ENCODE data around the gene FES. TPM values are rescaled to one million over a fixed set of nuclear protein-coding genes. Genes with fewer than 3 reads are reported as not detected.

FES gene
- polyA plus RNA-seq, 1 of the 3 experiments (the other 2 are of a cell fraction), result 0.03 TPM

DNA sequence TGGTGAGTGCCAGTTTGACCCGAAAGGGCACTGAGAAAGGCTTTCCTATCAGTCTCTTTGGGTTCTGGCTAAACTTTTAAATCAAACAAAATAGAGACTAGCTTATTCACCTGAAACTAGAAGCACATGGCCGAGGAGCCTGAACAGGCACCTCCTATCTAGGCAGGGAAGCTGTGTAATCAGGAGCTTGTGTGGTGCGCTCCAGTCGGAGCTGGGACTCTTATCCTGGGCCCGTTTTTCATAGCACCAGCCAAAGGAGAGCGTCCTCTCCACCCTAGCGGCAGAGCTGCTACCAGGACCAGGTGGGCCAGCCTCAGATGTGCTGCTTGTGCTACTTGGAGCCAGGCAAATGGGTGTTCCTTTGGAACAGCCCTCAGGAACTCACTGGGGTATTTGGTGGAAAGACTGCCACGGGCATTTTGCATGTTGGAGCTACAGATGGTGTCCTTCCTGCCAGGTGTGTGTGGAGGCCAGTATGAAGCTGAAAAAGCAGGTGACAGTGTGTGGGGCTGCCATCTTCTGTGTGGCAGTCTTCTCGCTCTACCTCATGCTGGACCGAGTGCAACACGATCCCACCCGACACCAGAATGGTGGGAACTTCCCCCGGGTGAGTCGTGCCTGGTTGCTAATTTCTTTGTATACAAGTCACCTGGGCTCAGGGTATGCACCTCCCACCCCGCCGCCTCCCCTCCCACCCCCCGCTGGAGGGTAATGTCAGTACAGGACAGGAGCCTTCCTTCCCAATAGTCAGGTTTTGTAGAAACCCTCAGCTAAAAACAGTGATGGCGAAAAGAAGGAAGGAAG is 19.6 kb downstream of the FES start:
- H3K36me3 ChIP-seq (replicated peaks in 1 of 2; ENCODE audit: control insufficient read depth in 1 of 2, insufficient read depth in 2 of 2, low read length in 1 of 2), result peaks cover 0 to 29% of the 10 kb centered on the region in 2 experiments
- no peak overlapping the region for H2AFZ ChIP-seq (ENCODE audit: low read depth)
- H3K27ac ChIP-seq (ENCODE audit: low read depth in 2 of 2, low read length in 1 of 2), result no peak overlapping the region
- H3K9ac ChIP-seq, result peak overlapping the region; percentile 56; the same call in 1 of the 2 replicates
- DNase-seq, result no peak
- POLR2A ChIA-PET, result interaction anchor here (1.1 kb wide), 1 partner anchor 31 kb away, joined by 6 read pairs; the partner anchor contains the start of gene UNC45A
- H3F3A ChIP-seq (replicated peaks; ENCODE audit: insufficient read depth), result peaks cover 10% of the 10 kb centered on the region
- H3K4me1 ChIP-seq (ENCODE audit: control insufficient read depth in 1 of 2, insufficient read depth in 2 of 2, low read depth in 1 of 2, low read length in 1 of 2), result peaks cover 3 to 11% of the 10 kb centered on the region in 2 experiments; a peak in 2 of 4 replicates
- TF ChIP-seq MXI1 (IDR thresholded peaks at IDR 0.05; ENCODE audit: low read depth, low read length) (peak; percentile 25; the same call in 1 of the 2 replicates), POLR2AphosphoS5 (IDR thresholded peaks at IDR 0.05; ENCODE audit: low read depth, low read length) (no peak), USF1 (IDR thresholded peaks at IDR 0.05; ENCODE audit: borderline replicate concordance, low read depth) (no peak), ZBTB33 (IDR thresholded peaks at IDR 0.05; ENCODE audit: borderline replicate concordance, low read depth) (no peak)
- H3K4me3 ChIP-seq (ENCODE audit: low read depth in 2 of 2, low read length in 1 of 2), result peak overlapping the region; percentile 68 to 71
- H3K27me3 ChIP-seq (ENCODE audit: insufficient read depth), result no peaks in the 10 kb centered on the region
- H3K79me2 ChIP-seq (ENCODE audit: insufficient read depth), result no peaks in the 10 kb centered on the region
- peak overlapping the region; percentile 94 for H3K4me2 ChIP-seq
- 89% methylated on average over 17 of the region's 18 CpGs for whole genome bisulfite sequencing (ENCODE audit: low lambda C conversion rate)
- H4K20me1 ChIP-seq (ENCODE audit: insufficient read depth), result no peaks in the 10 kb centered on the region
- no peaks in the 10 kb centered on the region for H3K9me3 ChIP-seq
- CTCF ChIA-PET, result interaction anchor here (1.4 to 7.5 kb wide), 7 partner anchors 9 to 256 kb away, joined by 4 to 121 read pairs (median 6); partner anchors contain the start of genes HDDC3 and UNC45A
- H3K9me2 ChIP-seq, result no peaks in the 10 kb centered on the region

DNA sequence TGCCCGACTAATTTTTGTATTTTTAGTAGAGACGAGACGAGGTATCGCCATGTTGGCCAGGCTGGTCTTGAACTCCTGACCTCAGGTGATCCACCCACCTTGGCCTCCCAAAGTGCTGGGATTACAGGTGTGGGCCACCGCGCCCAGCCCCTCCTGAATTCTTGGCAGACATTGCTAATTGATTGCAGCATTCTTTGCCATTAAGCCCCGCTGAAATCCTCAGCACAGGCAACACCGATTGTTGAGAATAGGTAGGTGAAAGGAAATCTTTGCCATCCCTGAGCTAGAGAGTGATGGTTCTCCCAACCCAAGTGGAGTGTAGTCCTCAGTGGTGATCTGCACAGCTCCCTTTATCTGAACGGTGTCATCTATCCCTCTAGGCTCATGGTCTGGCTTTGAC is 20.4 kb downstream of the FES start:
- H3K4me2 ChIP-seq, result no peak overlapping the region
- ChIA-PET CTCF (interaction anchor here (0.9 to 7.5 kb wide), 5 partner anchors 19 to 257 kb away, joined by 3 to 121 read pairs (median 5); partner anchors contain the start of genes HDDC3 and UNC45A), POLR2A (no interaction called here)
- WGBS (ENCODE audit: low lambda C conversion rate), result 100% methylated on average over 9 of the region's 9 CpGs
- H3K4me3 ChIP-seq (ENCODE audit: low read depth in 2 of 2, low read length in 1 of 2), result no peak overlapping the region
- no peaks in the 10 kb centered on the region for H3K9me2 ChIP-seq
- TF ChIP-seq RAD21 (IDR thresholded peaks at IDR 0.05; ENCODE audit: low read length) (no peak), POLR2AphosphoS5 (IDR thresholded peaks at IDR 0.05; ENCODE audit: low read depth, low read length) (no peak), CHD2 (IDR thresholded peaks at IDR 0.05; ENCODE audit: low read length, partially characterized antibody) (no peak), YY1 (IDR thresholded peaks at IDR 0.05; ENCODE audit: low read depth) (no peak), EP300 (IDR thresholded peaks at IDR 0.05; ENCODE audit: borderline replicate concordance in 1 of 2, low read depth in 1 of 2, low read length in 1 of 2) (no peak), NFIC (IDR thresholded peaks at IDR 0.05; ENCODE audit: borderline replicate concordance) (no peak), MEF2A (IDR thresholded peaks at IDR 0.05; ENCODE audit: borderline replicate concordance, low read depth) (no peak), IRF3 (IDR thresholded peaks at IDR 0.05; ENCODE audit: low read depth, low read length) (no peak), FOXJ3 (CRISPR knock-in tag; IDR thresholded peaks at IDR 0.05) (no peak), USF1 (IDR thresholded peaks at IDR 0.05; ENCODE audit: borderline replicate concordance, low read depth) (no peak), ELF1 (IDR thresholded peaks at IDR 0.05) (no peak), RXRA (IDR thresholded peaks at IDR 0.05; ENCODE audit: borderline replicate concordance, low read depth) (no peak), USF2 (IDR thresholded peaks at IDR 0.05; ENCODE audit: borderline replicate concordance, low read depth, low read length) (no peak), RFX5 (IDR thresholded peaks at IDR 0.05; ENCODE audit: low read length) (no peak)
- peaks cover 10% of the 10 kb centered on the region for H3F3A ChIP-seq (replicated peaks; ENCODE audit: insufficient read depth)
- H3K79me2 ChIP-seq (ENCODE audit: insufficient read depth), result no peaks in the 10 kb centered on the region
- no peaks in the 10 kb centered on the region for H4K20me1 ChIP-seq (ENCODE audit: insufficient read depth)
- H3K9me3 ChIP-seq, result no peaks in the 10 kb centered on the region
- H3K36me3 ChIP-seq (replicated peaks in 1 of 2; ENCODE audit: control insufficient read depth in 1 of 2, insufficient read depth in 2 of 2, low read length in 1 of 2), result peaks cover 0 to 29% of the 10 kb centered on the region in 2 experiments
- peaks cover 3 to 11% of the 10 kb centered on the region in 2 experiments; a peak in 2 of 4 replicates for H3K4me1 ChIP-seq (ENCODE audit: control insufficient read depth in 1 of 2, insufficient read depth in 2 of 2, low read depth in 1 of 2, low read length in 1 of 2)
- DNase-seq, result no peak
- no peak overlapping the region for H3K27ac ChIP-seq (ENCODE audit: low read depth in 2 of 2, low read length in 1 of 2)
- no peaks in the 10 kb centered on the region for H3K27me3 ChIP-seq (ENCODE audit: insufficient read depth)
- no peak overlapping the region for H2AFZ ChIP-seq (ENCODE audit: low read depth)
- no peak overlapping the region for H3K9ac ChIP-seq
